HepG2 (cell line): Measurements from ENCODE around the gene CBX2. TPM values are rescaled to one million over a fixed set of nuclear protein-coding genes. Genes with fewer than 3 reads are reported as not detected.

ENCODE experiments used
- CCAR2 ChIP-seq: fragments of 200-400 bp; formaldehyde crosslinking; optimal IDR thresholded peaks from 2 replicates; pipeline ENCODE3; 2018; ENCODE audit warnings: low read depth, mild to moderate bottlenecking, low read length, moderate library complexity
- FOXK1 ChIP-seq: sonication (generic); formaldehyde crosslinking; IDR thresholded peaks from 2 replicates; pipeline ENCODE4 v1.4.0; 2020; ENCODE audit warnings: low read depth, missing genetic modification reagents, borderline replicate concordance
- MED1 ChIP-seq: sonication (generic); formaldehyde crosslinking; IDR thresholded peaks from 2 replicates; pipeline ENCODE4 v1.4.0; 2020; ENCODE audit warnings: missing genetic modification reagents
- TEAD2 ChIP-seq: sonication (generic); formaldehyde crosslinking; IDR thresholded peaks from 2 replicates; pipeline ENCODE4 v1.9.0; 2021; ENCODE audit warnings: missing genetic modification reagents
- UBTF ChIP-seq: sonication (generic); formaldehyde crosslinking; IDR thresholded peaks from 2 replicates; pipeline ENCODE4 v1.4.0; 2020; ENCODE audit warnings: mild to moderate bottlenecking, missing genetic modification reagents
- ZBED4 ChIP-seq: sonication (generic); formaldehyde crosslinking; IDR thresholded peaks from 2 replicates; pipeline ENCODE4 v1.4.0; 2020; ENCODE audit warnings: missing genetic modification reagents, borderline replicate concordance
- ZFX ChIP-seq: sonication (generic); formaldehyde crosslinking; IDR thresholded peaks from 2 replicates; pipeline ENCODE4 v1.4.0; 2020; ENCODE audit warnings: mild to moderate bottlenecking, low read depth, missing genetic modification reagents, moderate library complexity
- ZNF18 ChIP-seq: sonication (generic); formaldehyde crosslinking; IDR thresholded peaks from 2 replicates; pipeline ENCODE4 v1.8.0; 2022; ENCODE audit warnings: mild to moderate bottlenecking, missing genetic modification reagents; ENCODE audit not compliant: insufficient replicate concordance
- ZNF432 ChIP-seq: sonication (generic); formaldehyde crosslinking; IDR thresholded peaks from 2 replicates; pipeline ENCODE4 v1.5.0; 2020; ENCODE audit warnings: missing genetic modification reagents, mild to moderate bottlenecking, borderline replicate concordance
- ZNF652 ChIP-seq: IDR thresholded peaks from 2 replicates; pipeline ENCODE4 v1.6.1; 2016; ENCODE audit warnings: low read depth, borderline replicate concordance
- ZNF713 ChIP-seq: sonication (generic); formaldehyde crosslinking; IDR thresholded peaks from 2 replicates; pipeline ENCODE4 v1.4.0; 2020; ENCODE audit warnings: mild to moderate bottlenecking, missing genetic modification reagents
- ZNF790 ChIP-seq: sonication (generic); formaldehyde crosslinking; IDR thresholded peaks from 2 replicates; pipeline ENCODE4 v1.8.0; 2022; ENCODE audit warnings: missing genetic modification reagents, mild to moderate bottlenecking, borderline replicate concordance
- polyA plus RNA-seq, 8 experiments: library from polyadenylated mRNA; depleted of rRNA in 3 of 8; stranded (reverse) in 7 of 8; unstranded in 1 of 8; fragments of >200 nt; fragmentation: Illumina TruSeq in 4 of 8; extraction: Trizol in 4 of 8; gene quantifications; 2 replicates each; pipeline versions ENCODE4 v1.2.1 to v1.2.3, GENCODE V29; 2011 to 2016; ENCODE audit warnings: low read depth in 4 of 8, missing spikeins in 1 of 8, mixed read lengths in 1 of 8; ENCODE audit not compliant: insufficient read depth in 1 of 8
- total RNA-seq, 5 experiments: library from RNA; depleted of rRNA; stranded (reverse); fragments of >200 nt; fragmentation: Illumina TruSeq; extraction: Trizol; gene quantifications; 2 replicates each; pipeline ENCODE4 v1.2.3, GENCODE V29; 2016; ENCODE audit warnings: low read depth in 1 of 5
- TF ChIP-seq, protein P1 (sequence below): sonication (generic); formaldehyde crosslinking; IDR thresholded peaks from 2 replicates; pipeline ENCODE4 v1.9.0; 2021; ENCODE audit warnings: missing genetic modification reagents, borderline replicate concordance

CBX2 gene
- total and polyA plus RNA-seq, 2 of the 13 experiments (the other 11 are each of a cell fraction or from before 2014, with no cell fraction given): 14.5 to 31.1 TPM

GRCh38 chr17:79776376-79777119 is 1.4 kb upstream of the CBX2 start (continued):
- TF ChIP-seq ZFX: no peak
- peak; percentile 13; the same call in 1 of the 2 replicates for TF ChIP-seq ZNF652 (CRISPR knock-in tag)
- TF ChIP-seq ZBED4: 0 out of 2 replicates have a peak, but pooled peaks have one; percentile 18
- peak; percentile 87 for TF ChIP-seq MED1 (CRISPR knock-in tag)
- TF ChIP-seq ZNF18: peak; percentile 52
- TF ChIP-seq, protein P1, sequence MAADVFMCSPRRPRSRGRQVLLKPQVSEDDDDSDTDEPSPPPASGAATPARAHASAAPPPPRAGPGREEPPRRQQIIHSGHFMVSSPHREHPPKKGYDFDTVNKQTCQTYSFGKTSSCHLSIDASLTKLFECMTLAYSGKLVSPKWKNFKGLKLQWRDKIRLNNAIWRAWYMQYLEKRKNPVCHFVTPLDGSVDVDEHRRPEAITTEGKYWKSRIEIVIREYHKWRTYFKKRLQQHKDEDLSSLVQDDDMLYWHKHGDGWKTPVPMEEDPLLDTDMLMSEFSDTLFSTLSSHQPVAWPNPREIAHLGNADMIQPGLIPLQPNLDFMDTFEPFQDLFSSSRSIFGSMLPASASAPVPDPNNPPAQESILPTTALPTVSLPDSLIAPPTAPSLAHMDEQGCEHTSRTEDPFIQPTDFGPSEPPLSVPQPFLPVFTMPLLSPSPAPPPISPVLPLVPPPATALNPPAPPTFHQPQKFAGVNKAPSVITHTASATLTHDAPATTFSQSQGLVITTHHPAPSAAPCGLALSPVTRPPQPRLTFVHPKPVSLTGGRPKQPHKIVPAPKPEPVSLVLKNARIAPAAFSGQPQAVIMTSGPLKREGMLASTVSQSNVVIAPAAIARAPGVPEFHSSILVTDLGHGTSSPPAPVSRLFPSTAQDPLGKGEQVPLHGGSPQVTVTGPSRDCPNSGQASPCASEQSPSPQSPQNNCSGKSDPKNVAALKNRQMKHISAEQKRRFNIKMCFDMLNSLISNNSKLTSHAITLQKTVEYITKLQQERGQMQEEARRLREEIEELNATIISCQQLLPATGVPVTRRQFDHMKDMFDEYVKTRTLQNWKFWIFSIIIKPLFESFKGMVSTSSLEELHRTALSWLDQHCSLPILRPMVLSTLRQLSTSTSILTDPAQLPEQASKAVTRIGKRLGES (CRISPR knock-in tag): no peak
- no peak for TF ChIP-seq TEAD2 (CRISPR knock-in tag)
- TF ChIP-seq UBTF (CRISPR knock-in tag): no peak
- no peak for TF ChIP-seq ZNF790 (CRISPR knock-in tag)
- TF ChIP-seq ZNF432 (CRISPR knock-in tag): no peak
- TF ChIP-seq CCAR2: no peak
- no peak for TF ChIP-seq ZNF713 (CRISPR knock-in tag)
- TF ChIP-seq FOXK1 (CRISPR knock-in tag): peak; percentile 53; the same call in 1 of the 2 replicates
